CD4-positive, alpha-beta T cell treated with Interleukin-17A for 1 hour (primary cell): Measurements from ENCODE around the gene KRTAP13-3.

Source experiments
- DNase-seq: peaks from one replicate; pipeline ENCODE4 v3.0.0-alpha.2; 2020

KRTAP13-3 gene

GRCh38 chr21:30425826-30426225, at the start of gene KRTAP13-3:
Gene KRTAP13-3 (minus strand): TSS chr21:30425926. CDS start chr21:30425912, 14 bp downstream.
- DNase-seq, result no peak

- DNase-seq, result no peak
These were observed 43.4 kb upstream of the KRTAP13-3 start for GRCh38 chr21:30468900-30469714.

GRCh38 chr21:30463713-30464112, 38.0 kb upstream of the KRTAP13-3 start:
- no peak for DNase-seq

DNA sequence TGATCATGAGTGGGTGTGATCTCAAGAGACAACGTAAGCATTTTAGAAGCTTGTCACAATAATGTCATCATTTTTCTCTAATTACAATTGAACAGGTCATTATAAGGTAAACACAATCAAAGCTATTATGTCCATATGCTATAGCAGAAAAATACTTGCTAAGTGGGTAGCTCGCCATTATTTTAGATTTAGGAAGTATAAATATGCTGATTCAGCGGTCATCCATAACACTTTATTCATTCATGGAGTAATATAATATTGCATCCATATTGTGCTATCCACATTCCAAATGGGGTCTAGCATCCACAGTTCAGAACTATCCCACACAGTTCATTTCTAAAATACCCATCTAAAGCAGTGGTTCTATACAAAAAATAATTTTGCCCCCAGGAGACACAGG, 22.8 kb upstream of the KRTAP13-3 start:
- DNase-seq, result no peak

GRCh38 chr21:30447056-30447455, 21.3 kb upstream of the KRTAP13-3 start:
- DNase-seq, result no peak

GRCh38 chr21:30444204-30444603, 18.5 kb upstream of the KRTAP13-3 start:
- DNase-seq, result no peak

GRCh38 chr21:30443226-30443625, 17.5 kb upstream of the KRTAP13-3 start:
- DNase-seq, result no peak

GRCh38 chr21:30439975-30440374, 14.2 kb upstream of the KRTAP13-3 start, which contains the start of gene KRTAP15-1:
Gene KRTAP15-1 (plus strand): TSS chr21:30440275. CDS start chr21:30440328, 53 bp downstream.
- no peak for DNase-seq

DNA sequence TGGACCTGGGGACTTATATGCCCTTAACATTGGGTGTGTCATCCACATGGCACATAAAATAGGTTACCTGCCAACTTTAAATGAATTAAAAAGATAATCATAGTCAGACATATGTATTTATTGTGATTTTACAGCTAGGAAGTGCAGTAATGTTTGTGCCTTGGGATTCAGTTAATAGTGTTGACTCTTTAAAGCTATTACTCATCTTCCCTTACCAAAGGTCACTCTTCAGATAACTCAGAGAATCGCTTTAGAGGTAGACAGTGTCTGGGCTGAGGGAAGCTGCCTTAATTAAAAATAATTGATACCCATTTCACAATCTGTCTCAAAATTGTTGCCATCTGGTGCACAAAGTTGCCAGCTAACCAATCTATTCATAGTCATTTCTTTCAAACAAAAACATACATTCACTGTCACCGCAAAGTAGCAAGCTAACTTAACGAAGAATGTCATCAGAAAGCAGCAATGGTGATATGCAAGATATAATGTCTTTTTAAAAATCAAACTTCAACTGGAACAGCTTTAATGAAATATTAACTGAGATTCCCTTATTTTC, 11.4 kb upstream of the KRTAP13-3 start:
- DNase-seq, result no peak

DNA sequence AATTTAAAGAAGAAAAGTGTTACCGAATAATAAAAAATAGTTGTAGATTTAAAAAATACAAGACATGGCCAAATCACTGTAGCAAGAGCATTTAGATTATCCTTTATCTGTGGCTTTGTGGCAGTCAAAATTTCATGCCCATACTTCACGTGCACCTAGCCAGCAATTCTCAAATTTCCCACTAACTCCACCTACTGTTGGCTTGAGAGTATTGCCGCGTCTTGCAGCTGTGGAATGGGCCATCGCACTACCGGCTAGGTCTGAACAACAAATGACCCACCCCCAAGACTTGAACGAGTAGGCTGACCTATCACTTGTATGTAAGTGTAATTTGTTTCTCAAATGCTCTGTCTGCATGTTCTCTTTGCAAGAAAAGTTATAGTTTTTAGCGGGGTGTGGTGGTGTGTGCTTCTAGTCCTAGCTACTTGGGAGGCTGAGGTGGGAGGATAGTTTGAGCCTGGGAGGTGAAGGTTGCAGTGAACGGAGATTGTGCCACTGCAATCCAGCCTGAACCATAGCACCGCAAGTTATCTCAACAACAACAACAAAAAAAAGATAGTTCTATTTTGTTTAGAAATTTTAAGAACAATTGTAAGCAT, 8.4 kb upstream of the KRTAP13-3 start:
- DNase-seq, result peak; percentile 5

DNA sequence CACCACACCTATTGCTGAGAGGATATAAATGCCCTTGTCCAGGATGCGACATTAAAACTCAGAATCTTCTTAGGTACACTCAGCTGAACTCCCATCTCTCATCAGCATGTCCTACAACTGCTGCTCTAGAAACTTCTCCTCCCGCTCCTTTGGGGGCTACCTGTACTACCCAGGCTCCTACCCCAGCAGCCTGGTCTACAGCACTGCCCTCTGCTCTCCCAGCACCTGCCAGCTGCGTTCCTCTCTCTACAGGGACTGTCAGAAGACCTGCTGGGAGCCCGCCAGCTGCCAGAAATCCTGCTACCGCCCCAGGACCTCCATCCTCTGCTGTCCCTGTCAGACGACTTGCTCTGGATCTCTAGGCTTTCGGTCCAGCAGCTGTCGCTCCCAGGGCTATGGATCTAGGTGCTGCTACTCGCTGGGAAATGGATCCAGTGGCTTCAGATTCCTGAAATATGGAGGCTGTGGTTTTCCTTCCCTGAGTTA, 4.5 kb upstream of the KRTAP13-3 start, which contains the start of gene KRTAP13-4:
TSS of gene KRTAP13-4 (plus strand) at position 51 of the 486 bp plus-strand sequence. CDS start at position 107, 56 bp downstream.
- no peak for DNase-seq

GRCh38 chr21:30426731-30427130, 1.0 kb upstream of the KRTAP13-3 start:
- no peak for DNase-seq

- DNase-seq, result no peak
These were observed 9.7 kb downstream of the KRTAP13-3 start for GRCh38 chr21:30415993-30416392.

DNA sequence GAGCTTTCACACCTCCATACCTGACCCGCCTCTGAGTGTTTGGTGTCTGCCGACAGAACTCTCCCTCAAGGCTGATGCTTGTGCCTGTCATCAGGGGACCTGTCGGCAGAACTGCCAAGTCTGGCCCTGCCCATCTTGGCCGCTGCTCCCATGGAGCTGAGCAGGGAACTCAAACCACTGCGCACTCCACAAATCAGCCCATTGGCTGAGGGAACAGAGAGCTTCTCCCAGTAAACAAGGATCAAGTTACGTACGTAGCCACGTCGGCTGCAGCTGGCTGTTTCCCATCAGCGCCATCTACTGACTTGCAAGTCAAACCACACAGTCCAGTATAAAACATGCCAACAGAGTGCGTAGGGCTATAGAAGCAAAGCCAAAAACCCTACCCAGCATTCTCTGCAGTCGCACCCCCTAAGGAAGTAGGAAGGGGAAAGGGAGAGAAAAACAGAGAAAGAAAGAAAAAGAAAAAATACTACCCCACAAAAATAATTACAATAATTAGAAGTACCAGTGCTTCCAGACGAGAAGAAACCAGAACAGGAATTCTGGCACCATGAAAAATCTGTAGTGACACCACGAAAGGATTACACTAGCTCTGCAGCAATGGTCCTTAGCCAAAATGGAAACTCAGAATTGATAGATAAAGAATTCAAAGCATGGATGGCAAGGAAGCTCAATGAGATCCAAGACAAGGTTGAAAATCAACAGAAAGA, 16.8 kb downstream of the KRTAP13-3 start:
- no peak for DNase-seq

- no peak for DNase-seq
These were observed 30.0 kb downstream of the KRTAP13-3 start, which contains the start of gene KRTAP13-1 for GRCh38 chr21:30395731-30396130. Gene KRTAP13-1 (plus strand): TSS chr21:30396031. CDS start chr21:30396087, 56 bp downstream.

DNA sequence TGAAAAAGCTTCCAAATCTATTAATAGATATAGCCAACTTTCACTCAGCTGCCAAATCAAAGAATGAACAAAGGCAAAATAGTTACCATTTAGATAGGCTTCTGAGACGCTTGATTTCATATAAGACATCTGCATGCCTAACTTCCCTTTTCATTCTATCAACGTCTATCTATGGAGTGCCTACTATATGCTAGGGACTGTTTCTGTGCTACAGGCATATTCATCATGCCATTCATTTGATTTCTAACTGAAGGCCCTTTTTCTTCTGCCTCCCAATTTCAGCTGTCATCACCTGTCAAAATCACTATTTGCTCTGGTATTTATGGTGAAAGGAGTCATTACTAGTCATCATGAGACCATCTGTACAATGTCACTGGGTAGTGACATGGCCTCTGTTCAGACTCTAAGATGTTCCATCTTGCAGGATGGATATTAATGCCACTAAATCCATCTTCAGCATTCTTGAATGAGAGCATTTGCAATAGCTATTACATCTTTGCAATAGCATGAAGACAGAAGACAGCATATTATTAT, 34.2 kb downstream of the KRTAP13-3 start:
- DNase-seq, result no peak

GRCh38 chr21:30382201-30382600, 43.5 kb downstream of the KRTAP13-3 start:
- no peak for DNase-seq
